Progenitor cell of endocrine pancreas (in vitro differentiated cells): ENCODE measurements around the gene CELSR1. TPM values are rescaled to one million over a fixed set of nuclear protein-coding genes. Genes with fewer than 3 reads are reported as not detected.

Source experiments
- DNase-seq: peaks from one replicate; pipeline ENCODE4 v3.0.0; 2021; ENCODE audit warnings: low spot score; ENCODE audit not compliant: unreplicated experiment
- H3K27ac Mint-ChIP-seq: 2 replicates; pipeline ENCODE4 v1.8.0; 2021; ENCODE audit warnings: mild to moderate bottlenecking, moderate library complexity, mixed read lengths
- H3K27me3 Mint-ChIP-seq: 2 replicates; pipeline ENCODE4 v1.8.0; 2021; ENCODE audit warnings: mixed read lengths
- H3K36me3 Mint-ChIP-seq: 2 replicates; pipeline ENCODE4 v1.8.0; 2022; ENCODE audit warnings: mixed read lengths; ENCODE audit not compliant: insufficient read depth
- H3K4me1 Mint-ChIP-seq: 2 replicates; pipeline ENCODE4 v1.8.0; 2021; ENCODE audit warnings: low read depth, mixed read lengths
- H3K4me3 Mint-ChIP-seq: 2 replicates; pipeline ENCODE4 v1.8.0; 2021; ENCODE audit warnings: low read depth, mild to moderate bottlenecking, moderate library complexity, mixed read lengths
- H3K9me3 Mint-ChIP-seq: 2 replicates; pipeline ENCODE4 v1.8.0; 2021; ENCODE audit warnings: low read depth, mixed read lengths
- total RNA-seq: library from RNA; stranded (reverse); gene quantifications from 2 replicates; pipeline ENCODE4 v1.2.1, GENCODE V29; 2021
- TF ChIP-seq, protein P1 (sequence below): fragments of 200-600 bp; sonication (generic); IDR thresholded peaks from one replicate; pipeline ENCODE4 v1.5.0; 2021; ENCODE audit warnings: antibody characterized with exemption, mild to moderate bottlenecking; ENCODE audit not compliant: unreplicated experiment

CELSR1 gene
- total RNA-seq, 1 donor from 2014 or later: 20.9 TPM

DNA sequence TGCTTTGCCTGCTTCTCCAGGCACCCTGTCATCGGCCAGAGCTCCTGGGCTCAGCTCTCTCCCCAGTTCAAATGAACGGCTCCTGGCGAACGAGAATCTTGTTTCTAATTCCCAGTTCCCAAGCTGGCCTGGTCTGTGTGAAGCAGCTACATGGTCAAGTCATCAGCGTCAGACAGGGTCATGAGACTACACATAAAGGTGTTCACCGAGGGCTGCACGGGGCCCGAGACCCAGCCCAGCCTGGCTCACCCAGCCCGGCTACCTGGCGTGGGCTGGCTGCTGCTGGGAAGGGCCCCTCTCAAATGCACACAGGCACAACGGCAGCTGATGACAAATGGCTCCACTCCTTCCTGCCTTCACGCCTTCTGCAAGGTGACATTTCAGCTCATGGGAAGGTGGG, 14.6 kb upstream of the CELSR1 start:
- H3K4me1 Mint-ChIP-seq: peaks cover 9% of the 10 kb centered on the region
- no peak for DNase-seq
- H3K27me3 Mint-ChIP-seq: peaks cover 27% of the 10 kb centered on the region
- TF ChIP-seq, protein P1, sequence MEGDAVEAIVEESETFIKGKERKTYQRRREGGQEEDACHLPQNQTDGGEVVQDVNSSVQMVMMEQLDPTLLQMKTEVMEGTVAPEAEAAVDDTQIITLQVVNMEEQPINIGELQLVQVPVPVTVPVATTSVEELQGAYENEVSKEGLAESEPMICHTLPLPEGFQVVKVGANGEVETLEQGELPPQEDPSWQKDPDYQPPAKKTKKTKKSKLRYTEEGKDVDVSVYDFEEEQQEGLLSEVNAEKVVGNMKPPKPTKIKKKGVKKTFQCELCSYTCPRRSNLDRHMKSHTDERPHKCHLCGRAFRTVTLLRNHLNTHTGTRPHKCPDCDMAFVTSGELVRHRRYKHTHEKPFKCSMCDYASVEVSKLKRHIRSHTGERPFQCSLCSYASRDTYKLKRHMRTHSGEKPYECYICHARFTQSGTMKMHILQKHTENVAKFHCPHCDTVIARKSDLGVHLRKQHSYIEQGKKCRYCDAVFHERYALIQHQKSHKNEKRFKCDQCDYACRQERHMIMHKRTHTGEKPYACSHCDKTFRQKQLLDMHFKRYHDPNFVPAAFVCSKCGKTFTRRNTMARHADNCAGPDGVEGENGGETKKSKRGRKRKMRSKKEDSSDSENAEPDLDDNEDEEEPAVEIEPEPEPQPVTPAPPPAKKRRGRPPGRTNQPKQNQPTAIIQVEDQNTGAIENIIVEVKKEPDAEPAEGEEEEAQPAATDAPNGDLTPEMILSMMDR: no peak
- H3K9me3 Mint-ChIP-seq: peaks cover 4% of the 10 kb centered on the region
- H3K36me3 Mint-ChIP-seq: no peaks in the 10 kb centered on the region
- H3K4me3 Mint-ChIP-seq: no peak overlapping the region
- H3K27ac Mint-ChIP-seq: no peak overlapping the region

DNA sequence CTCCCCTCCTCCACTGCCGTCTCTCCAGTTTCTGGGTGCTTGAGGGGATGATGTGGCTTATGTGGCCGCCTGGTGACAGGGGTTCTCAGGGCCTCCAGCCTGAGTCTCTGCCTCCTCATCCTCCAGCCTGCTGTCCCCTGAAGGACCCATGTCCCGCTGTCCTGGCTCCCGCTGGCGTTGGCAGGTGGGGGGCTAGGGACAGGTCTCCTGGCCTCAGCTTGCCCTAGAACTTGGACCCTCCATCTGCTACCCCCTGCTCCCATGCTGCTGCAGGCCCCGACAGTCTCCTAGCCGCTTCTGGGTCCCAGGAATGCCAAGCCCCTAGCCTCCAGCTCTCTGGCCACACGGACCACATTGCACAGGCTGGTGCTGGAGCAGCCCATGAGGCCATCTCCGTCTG, 13.9 kb upstream of the CELSR1 start:
- Mint-ChIP-seq H3K27ac (no peak overlapping the region), H3K27me3 (peaks cover 27% of the 10 kb centered on the region), H3K4me3 (no peak overlapping the region), H3K9me3 (no peaks in the 10 kb centered on the region), H3K4me1 (peaks cover 9% of the 10 kb centered on the region), H3K36me3 (no peaks in the 10 kb centered on the region)
- DNase-seq: no peak
- TF ChIP-seq, protein P1: no peak

DNA sequence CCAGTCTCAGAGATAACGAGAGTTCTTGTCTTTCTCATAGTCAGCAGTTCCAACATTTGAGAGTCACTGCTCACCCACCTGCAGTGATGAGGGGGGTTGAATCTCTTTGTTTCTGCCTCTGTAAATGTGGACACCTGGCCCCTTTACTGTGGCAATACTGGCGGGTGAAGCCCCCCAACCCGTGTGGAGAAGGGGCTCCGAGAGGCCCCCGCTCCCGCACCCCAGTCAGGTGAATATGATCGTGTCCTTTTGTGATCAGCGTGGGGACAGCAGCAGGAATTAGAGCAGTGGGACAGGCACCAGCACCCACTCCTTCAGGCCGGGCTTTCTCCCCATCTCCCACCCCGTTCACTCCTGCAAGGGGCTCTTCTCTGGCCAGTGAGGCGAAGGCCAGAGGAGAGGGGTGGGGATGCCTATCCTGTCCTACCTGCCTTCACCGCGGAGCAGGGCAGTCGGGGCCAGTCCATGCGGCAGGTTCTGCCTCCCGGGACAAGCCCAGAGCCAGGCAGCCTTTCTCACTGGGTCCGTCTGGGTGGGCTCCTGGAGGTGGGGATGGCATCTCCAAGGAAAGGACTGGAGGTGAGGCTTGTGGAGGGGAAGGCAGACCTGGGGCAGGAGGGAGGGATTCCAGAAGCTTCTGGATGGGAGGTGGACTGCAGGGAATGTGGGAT, 12.7 kb upstream of the CELSR1 start:
- H3K4me1 Mint-ChIP-seq: peaks cover 9% of the 10 kb centered on the region
- peaks cover 29% of the 10 kb centered on the region for H3K27me3 Mint-ChIP-seq
- H3K4me3 Mint-ChIP-seq: no peak overlapping the region
- TF ChIP-seq, protein P1: no peak
- H3K27ac Mint-ChIP-seq: no peak overlapping the region
- H3K9me3 Mint-ChIP-seq: no peaks in the 10 kb centered on the region
- no peak for DNase-seq
- no peaks in the 10 kb centered on the region for H3K36me3 Mint-ChIP-seq

DNA sequence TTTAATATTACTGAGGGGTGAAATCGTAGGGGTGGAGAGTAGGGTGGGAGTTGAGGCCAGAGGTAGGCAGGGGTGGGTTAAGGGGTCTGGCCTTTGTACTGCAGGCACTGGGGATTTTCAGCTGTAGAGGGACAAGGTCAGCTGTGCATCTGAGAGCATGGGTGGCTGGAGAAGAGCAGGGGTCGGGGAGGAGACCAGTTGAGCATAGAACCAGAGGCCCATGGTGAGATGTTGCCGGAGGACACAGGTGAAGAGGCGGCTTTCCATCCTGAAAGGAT, 12.1 kb upstream of the CELSR1 start:
- TF ChIP-seq, protein P1: no peak
- H3K27ac Mint-ChIP-seq: no peak overlapping the region
- no peak for DNase-seq
- H3K4me1 Mint-ChIP-seq: peaks cover 9% of the 10 kb centered on the region
- no peaks in the 10 kb centered on the region for H3K9me3 Mint-ChIP-seq
- H3K4me3 Mint-ChIP-seq: no peak overlapping the region
- no peaks in the 10 kb centered on the region for H3K36me3 Mint-ChIP-seq
- H3K27me3 Mint-ChIP-seq: peaks cover 28% of the 10 kb centered on the region

DNA sequence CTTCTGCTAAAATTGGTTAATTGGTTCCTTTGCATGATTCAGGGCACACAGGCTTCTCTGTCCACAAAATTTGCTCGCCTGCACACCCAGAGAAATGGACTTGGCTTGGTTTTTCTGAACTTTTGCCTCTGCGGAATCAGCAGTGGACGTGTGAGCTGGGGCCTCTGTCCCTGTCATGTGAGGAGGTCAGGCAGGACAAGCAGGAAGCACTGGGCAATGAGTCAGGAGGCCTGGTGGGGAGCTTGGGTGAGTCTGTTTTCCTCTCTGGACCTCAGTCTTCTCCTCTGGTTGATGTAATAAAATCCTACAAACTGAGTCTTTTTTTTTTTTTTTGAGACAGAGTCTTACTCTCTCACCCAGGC, 10.4 kb upstream of the CELSR1 start:
- Mint-ChIP-seq H3K9me3 (no peaks in the 10 kb centered on the region), H3K27me3 (peaks cover 34% of the 10 kb centered on the region), H3K4me1 (peaks cover 9% of the 10 kb centered on the region), H3K4me3 (no peak overlapping the region), H3K36me3 (no peaks in the 10 kb centered on the region), H3K27ac (peak overlapping the region; percentile 71)
- TF ChIP-seq, protein P1: no peak
- DNase-seq: no peak
